Lung (tissue), 12 donors: ENCODE data around the gene PHACTR1. TPM values are rescaled to one million over a fixed set of nuclear protein-coding genes. Genes with fewer than 3 reads are reported as not detected.

ENCODE experiments used
- ATAC-seq: fragments of 200-7000 bp; cut with Tn5 transposase; one replicate; pipeline ENCODE4 v1.9.1; 2020; ENCODE audit warnings: moderate number of reproducible peaks; ENCODE audit not compliant: insufficient read depth, low FRiP score
- DNase-seq, 3 donors: peaks; one replicate each; pipeline ENCODE4 v3.0.0-alpha.2; 2013 to 2017
- H3K27ac ChIP-seq, 2 donors: one replicate each; pipeline ENCODE4 v1.5.1; 2013; ENCODE audit warnings: mild to moderate bottlenecking in 2 of 2, moderate library complexity in 2 of 2, control low read depth in 1 of 2, inconsistent platforms in 1 of 2, low read depth in 1 of 2, low read length in 1 of 2
- H3K27me3 ChIP-seq, 3 donors: one replicate each; pipeline ENCODE4 v1.5.1; 2013; ENCODE audit warnings: low read length in 2 of 3; ENCODE audit not compliant: control insufficient read depth in 3 of 3, insufficient read depth in 3 of 3
- H3K36me3 ChIP-seq, 4 donors: one replicate each; pipeline ENCODE4 v1.5.1; 2013; ENCODE audit warnings: low read length in 4 of 4, mild to moderate bottlenecking in 1 of 4, moderate library complexity in 1 of 4; ENCODE audit not compliant: control insufficient read depth in 4 of 4, insufficient read depth in 4 of 4
- H3K4me1 ChIP-seq, 5 donors: one replicate each; pipeline ENCODE4 v1.5.1; 2013; ENCODE audit warnings: low read length in 5 of 5, mild to moderate bottlenecking in 2 of 5, moderate library complexity in 1 of 5; ENCODE audit not compliant: control insufficient read depth in 5 of 5, insufficient read depth in 5 of 5
- H3K4me3 ChIP-seq: one replicate; pipeline ENCODE4 v1.5.1; 2013; ENCODE audit warnings: mild to moderate bottlenecking, control low read depth, moderate library complexity
- H3K9ac ChIP-seq, 2 donors: one replicate each; pipeline ENCODE4 v1.5.1; 2013; ENCODE audit warnings: low read length in 2 of 2, control low read depth in 1 of 2; ENCODE audit not compliant: insufficient read depth in 1 of 2
- H3K9me3 ChIP-seq, 4 donors: one replicate each; pipeline ENCODE4 v1.5.1; 2013; ENCODE audit warnings: low read length in 3 of 4, mild to moderate bottlenecking in 1 of 4, moderate library complexity in 1 of 4; ENCODE audit not compliant: control insufficient read depth in 4 of 4, insufficient read depth in 3 of 4
- WGBS, 2 donors: extraction: QIAGEN DNeasy Blood & Tissue Kit; methylation state at CpG; one replicate each; pipeline ENCODE4 v1.1.7; 2013; 5-methylcytosine and 5-hydroxymethylcytosine counted together
- polyA plus RNA-seq, 2 donors: library from polyadenylated mRNA; stranded (reverse); fragments of 200-250 nt; gene quantifications; one replicate each; pipeline ENCODE4 v1.2.1, GENCODE V29; 2013
- total RNA-seq, 2 donors: library from RNA; depleted of rRNA in 1 of 2; stranded (reverse); fragments of >200 nt in 1 of 2; gene quantifications; one replicate each; pipeline ENCODE4 v1.2.1, GENCODE V29; 2014 to 2021
- TF ChIP-seq, protein P1 (sequence below): IDR thresholded peaks from 2 replicates; pipeline ENCODE4 v1.5.1; 2012; ENCODE audit warnings: mild to moderate bottlenecking; ENCODE audit errors: control extremely low read depth, extremely low read depth
- donor health status: control.
- donor health status: control.
- donor health status: Bipolar disorder and iron deficiency.
- donor health status: healthy.
- donor health status: DM: yes; HTN: yes; CAD: no.

PHACTR1 gene
- total and polyA plus RNA-seq, 4 donors: 16.3 to 58.8 (median 41.9) TPM

DNA sequence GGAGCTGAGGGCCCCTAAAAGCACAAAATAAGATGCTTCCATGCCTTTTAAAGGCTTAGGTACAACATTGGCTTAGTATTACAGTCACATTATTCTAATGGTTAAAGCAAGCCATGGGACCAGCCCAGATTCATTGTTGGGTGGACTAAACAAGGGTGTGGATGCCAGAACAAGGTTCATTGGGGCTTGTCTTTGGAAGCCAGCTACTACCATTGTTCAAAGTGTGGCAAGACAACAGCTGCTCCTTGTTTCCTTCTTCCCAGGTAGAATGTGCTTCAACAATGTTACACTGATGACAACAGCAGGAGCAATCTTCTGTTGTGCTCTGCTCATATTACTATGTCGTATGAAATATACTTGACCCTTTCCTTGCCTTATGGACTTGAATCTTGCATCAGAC lies 350.3 kb downstream of the PHACTR1 start:
- TF ChIP-seq, protein P1, sequence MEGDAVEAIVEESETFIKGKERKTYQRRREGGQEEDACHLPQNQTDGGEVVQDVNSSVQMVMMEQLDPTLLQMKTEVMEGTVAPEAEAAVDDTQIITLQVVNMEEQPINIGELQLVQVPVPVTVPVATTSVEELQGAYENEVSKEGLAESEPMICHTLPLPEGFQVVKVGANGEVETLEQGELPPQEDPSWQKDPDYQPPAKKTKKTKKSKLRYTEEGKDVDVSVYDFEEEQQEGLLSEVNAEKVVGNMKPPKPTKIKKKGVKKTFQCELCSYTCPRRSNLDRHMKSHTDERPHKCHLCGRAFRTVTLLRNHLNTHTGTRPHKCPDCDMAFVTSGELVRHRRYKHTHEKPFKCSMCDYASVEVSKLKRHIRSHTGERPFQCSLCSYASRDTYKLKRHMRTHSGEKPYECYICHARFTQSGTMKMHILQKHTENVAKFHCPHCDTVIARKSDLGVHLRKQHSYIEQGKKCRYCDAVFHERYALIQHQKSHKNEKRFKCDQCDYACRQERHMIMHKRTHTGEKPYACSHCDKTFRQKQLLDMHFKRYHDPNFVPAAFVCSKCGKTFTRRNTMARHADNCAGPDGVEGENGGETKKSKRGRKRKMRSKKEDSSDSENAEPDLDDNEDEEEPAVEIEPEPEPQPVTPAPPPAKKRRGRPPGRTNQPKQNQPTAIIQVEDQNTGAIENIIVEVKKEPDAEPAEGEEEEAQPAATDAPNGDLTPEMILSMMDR: no peak
- no peak overlapping the region for H3K4me3 ChIP-seq
- H3K27me3 ChIP-seq: no peaks in the 10 kb centered on the region
- H3K9me3 ChIP-seq: no peaks in the 10 kb centered on the region
- 82 to 88% methylated on average over 1 of the region's 1 CpG for WGBS, 2 donors
- H3K27ac ChIP-seq: peak overlapping the region in 1 of 2 donors; percentile 33
- H3K9ac ChIP-seq: no peak overlapping the region
- ATAC-seq (no peak), DNase-seq (no peak)
- H3K4me1 ChIP-seq: peaks cover 0 to 31% (median 3%) of the 10 kb centered on the region in 5 donors
- no peaks in the 10 kb centered on the region for H3K36me3 ChIP-seq

GRCh38 chr6:13068586-13069210 lies 352.1 kb downstream of the PHACTR1 start:
- H3K27ac ChIP-seq: peak overlapping the region in 1 of 2 donors; percentile 48
- DNase-seq: no peak
- TF ChIP-seq, protein P1: no peak
- ATAC-seq: no peak
- peaks cover 0 to 33% (median 4%) of the 10 kb centered on the region in 5 donors for H3K4me1 ChIP-seq
- no peak overlapping the region for H3K4me3 ChIP-seq
- H3K27me3 ChIP-seq: no peaks in the 10 kb centered on the region
- WGBS, 2 donors: 28 to 45% methylated on average over 12 of the region's 12 CpGs
- no peaks in the 10 kb centered on the region for H3K9me3 ChIP-seq
- no peak overlapping the region for H3K9ac ChIP-seq
- no peaks in the 10 kb centered on the region for H3K36me3 ChIP-seq

GRCh38 chr6:13071550-13072345 lies 355.2 kb downstream of the PHACTR1 start:
- Histone ChIP-seq H3K4me3 (no peak overlapping the region), H3K9me3 (no peaks in the 10 kb centered on the region), H3K27ac (peak overlapping the region in 1 of 2 donors; percentile 56), H3K27me3 (no peaks in the 10 kb centered on the region), H3K4me1 (peaks cover 3 to 43% (median 7%) of the 10 kb centered on the region in 5 donors), H3K36me3 (no peaks in the 10 kb centered on the region), H3K9ac (no peak overlapping the region)
- 61 to 65% methylated on average over 6 of the region's 6 CpGs for whole genome bisulfite sequencing, 2 donors
- no peak for ATAC-seq
- TF ChIP-seq, protein P1: no peak
- peak in 1 of 3 donors; percentile 31 for DNase-seq
